Suprapubic skin (tissue), 4 donors: ENCODE measurements around the gene NFIA. TPM values are rescaled to one million over a fixed set of nuclear protein-coding genes. Genes with fewer than 3 reads are reported as not detected.

Source experiments
- DNase-seq, 2 donors: peaks; one replicate each; pipeline ENCODE4 v3.0.0-alpha.2; 2019; ENCODE audit warnings: low spot score in 2 of 2
- H3K27ac ChIP-seq: fragments of 200-600 bp; sonication (generic); one replicate; pipeline ENCODE4 v1.5.1; 2019
- H3K27me3 ChIP-seq: fragments of 200-600 bp; sonication (generic); one replicate; pipeline ENCODE4 v1.5.1; 2019
- H3K36me3 ChIP-seq: fragments of 200-600 bp; sonication (generic); one replicate; pipeline ENCODE4 v1.5.1; 2019
- H3K4me1 ChIP-seq: fragments of 200-600 bp; sonication (generic); one replicate; pipeline ENCODE4 v1.5.1; 2019
- H3K4me3 ChIP-seq: fragments of 200-600 bp; sonication (generic); one replicate; pipeline ENCODE4 v1.5.1; 2019; ENCODE audit warnings: mild to moderate bottlenecking
- H3K9me3 ChIP-seq: fragments of 200-600 bp; sonication (generic); one replicate; pipeline ENCODE4 v1.5.1; 2019
- EP300 ChIP-seq: sonication (generic); formaldehyde crosslinking; IDR thresholded peaks from one replicate; pipeline ENCODE4 v1.6.1; 2017; ENCODE audit warnings: antibody characterized with exemption
- POLR2A ChIP-seq, 2 donors: fragments of 450-650 bp; IDR thresholded peaks; one replicate each; pipeline ENCODE4 v1.6.1; 2017; ENCODE audit warnings: antibody characterized with exemption in 2 of 2, mild to moderate bottlenecking in 2 of 2, moderate library complexity in 2 of 2
- POLR2AphosphoS5 ChIP-seq, 3 donors: sonication (generic); formaldehyde crosslinking; IDR thresholded peaks; one replicate each; pipeline ENCODE4 v1.6.1; 2017; ENCODE audit warnings: antibody characterized with exemption in 3 of 3
- WGBS: methylation state at CpG from one replicate; pipeline ENCODE4 v1.1.5; 2018; 5-methylcytosine and 5-hydroxymethylcytosine counted together
- total RNA-seq, 4 donors: library from RNA; depleted of rRNA; stranded (reverse); fragments of >200 nt; gene quantifications; one replicate each; pipeline ENCODE4 v1.1.0, GENCODE V29; 2016
- TF ChIP-seq, protein P1 (sequence below), 2 donors: fragments of 200-600 bp in 1 of 2; fragments of 450-650 bp in 1 of 2; sonication (generic) in 1 of 2; IDR thresholded peaks; one replicate each; pipeline ENCODE4 v1.5.1; 2016 to 2019; ENCODE audit warnings: antibody characterized with exemption in 2 of 2, mild to moderate bottlenecking in 1 of 2, moderate library complexity in 1 of 2

NFIA gene
- total RNA-seq, 4 donors from 2014 or later, result 30.1 to 54.2 (median 48.2) TPM

DNA sequence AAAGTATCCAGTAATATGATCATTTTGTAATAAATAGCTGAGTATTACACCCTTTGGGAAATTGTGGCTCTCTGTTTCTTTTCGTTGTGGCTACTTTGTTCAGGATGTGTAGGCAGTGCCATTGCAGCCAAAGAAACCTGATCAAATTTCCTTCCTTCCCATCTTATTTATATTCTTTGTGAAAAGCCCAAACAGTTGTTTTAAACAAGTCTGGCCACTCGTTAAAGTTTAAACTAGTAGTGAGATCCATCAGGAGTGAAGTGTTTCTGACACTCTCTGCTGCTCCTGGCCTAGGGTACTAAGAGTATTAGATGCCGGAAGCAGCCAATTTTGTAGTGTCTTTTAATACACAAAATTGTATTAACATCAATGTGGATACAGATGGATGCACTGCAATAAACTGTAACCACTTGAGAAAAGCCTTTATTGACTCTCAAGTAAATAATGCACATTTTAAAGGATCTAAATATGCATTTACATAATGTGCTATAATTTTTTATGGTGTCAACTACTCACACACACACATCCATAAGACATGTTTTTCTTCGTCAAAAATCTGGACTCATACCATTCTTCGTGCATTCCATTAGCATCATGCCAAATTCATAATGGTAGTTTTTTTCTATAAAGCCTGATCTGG is 317.9 kb downstream of the NFIA start:
- 60% methylated on average over 5 of the region's 5 CpGs for WGBS
- peaks cover 10% of the 10 kb centered on the region for H3K4me1 ChIP-seq
- H3K27me3 ChIP-seq, result no peaks in the 10 kb centered on the region
- no peak overlapping the region for H3K4me3 ChIP-seq
- H3K27ac ChIP-seq, result no peak overlapping the region
- no peaks in the 10 kb centered on the region for H3K36me3 ChIP-seq
- TF ChIP-seq, protein P1, sequence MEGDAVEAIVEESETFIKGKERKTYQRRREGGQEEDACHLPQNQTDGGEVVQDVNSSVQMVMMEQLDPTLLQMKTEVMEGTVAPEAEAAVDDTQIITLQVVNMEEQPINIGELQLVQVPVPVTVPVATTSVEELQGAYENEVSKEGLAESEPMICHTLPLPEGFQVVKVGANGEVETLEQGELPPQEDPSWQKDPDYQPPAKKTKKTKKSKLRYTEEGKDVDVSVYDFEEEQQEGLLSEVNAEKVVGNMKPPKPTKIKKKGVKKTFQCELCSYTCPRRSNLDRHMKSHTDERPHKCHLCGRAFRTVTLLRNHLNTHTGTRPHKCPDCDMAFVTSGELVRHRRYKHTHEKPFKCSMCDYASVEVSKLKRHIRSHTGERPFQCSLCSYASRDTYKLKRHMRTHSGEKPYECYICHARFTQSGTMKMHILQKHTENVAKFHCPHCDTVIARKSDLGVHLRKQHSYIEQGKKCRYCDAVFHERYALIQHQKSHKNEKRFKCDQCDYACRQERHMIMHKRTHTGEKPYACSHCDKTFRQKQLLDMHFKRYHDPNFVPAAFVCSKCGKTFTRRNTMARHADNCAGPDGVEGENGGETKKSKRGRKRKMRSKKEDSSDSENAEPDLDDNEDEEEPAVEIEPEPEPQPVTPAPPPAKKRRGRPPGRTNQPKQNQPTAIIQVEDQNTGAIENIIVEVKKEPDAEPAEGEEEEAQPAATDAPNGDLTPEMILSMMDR (IDR thresholded peaks at IDR 0.05), result no peak
- no peak for TF ChIP-seq POLR2A (IDR thresholded peaks at IDR 0.05)
- no peaks in the 10 kb centered on the region for H3K9me3 ChIP-seq
- no peak for DNase-seq

DNA sequence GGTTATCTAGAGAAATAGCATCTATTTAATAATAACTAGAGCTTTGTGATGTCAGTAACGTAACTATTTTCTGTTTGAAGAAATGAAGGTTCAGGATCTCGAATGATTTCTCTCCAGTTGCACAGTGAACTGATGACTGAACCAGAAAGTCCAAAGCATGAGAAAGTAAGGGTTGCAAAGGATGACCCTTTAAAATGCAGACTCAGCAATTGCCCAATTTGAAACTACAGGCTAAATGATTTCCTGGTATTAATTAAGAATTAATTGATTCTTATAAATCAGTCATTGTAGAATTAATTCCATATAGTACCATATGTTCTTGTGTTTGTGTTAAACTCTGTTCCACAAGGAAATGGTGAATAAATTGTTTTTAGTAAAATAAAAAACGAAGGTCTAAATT is 318.6 kb downstream of the NFIA start:
- no peak for DNase-seq
- 90% methylated on average over 3 of the region's 3 CpGs for WGBS
- Histone ChIP-seq H3K4me3 (no peak overlapping the region), H3K4me1 (peaks cover 10% of the 10 kb centered on the region), H3K27me3 (no peaks in the 10 kb centered on the region), H3K36me3 (no peaks in the 10 kb centered on the region), H3K9me3 (no peaks in the 10 kb centered on the region), H3K27ac (no peak overlapping the region)
- TF ChIP-seq POLR2A (IDR thresholded peaks at IDR 0.05) (no peak), POLR2AphosphoS5 (IDR thresholded peaks at IDR 0.05) (no peak), EP300 (no peak)

DNA sequence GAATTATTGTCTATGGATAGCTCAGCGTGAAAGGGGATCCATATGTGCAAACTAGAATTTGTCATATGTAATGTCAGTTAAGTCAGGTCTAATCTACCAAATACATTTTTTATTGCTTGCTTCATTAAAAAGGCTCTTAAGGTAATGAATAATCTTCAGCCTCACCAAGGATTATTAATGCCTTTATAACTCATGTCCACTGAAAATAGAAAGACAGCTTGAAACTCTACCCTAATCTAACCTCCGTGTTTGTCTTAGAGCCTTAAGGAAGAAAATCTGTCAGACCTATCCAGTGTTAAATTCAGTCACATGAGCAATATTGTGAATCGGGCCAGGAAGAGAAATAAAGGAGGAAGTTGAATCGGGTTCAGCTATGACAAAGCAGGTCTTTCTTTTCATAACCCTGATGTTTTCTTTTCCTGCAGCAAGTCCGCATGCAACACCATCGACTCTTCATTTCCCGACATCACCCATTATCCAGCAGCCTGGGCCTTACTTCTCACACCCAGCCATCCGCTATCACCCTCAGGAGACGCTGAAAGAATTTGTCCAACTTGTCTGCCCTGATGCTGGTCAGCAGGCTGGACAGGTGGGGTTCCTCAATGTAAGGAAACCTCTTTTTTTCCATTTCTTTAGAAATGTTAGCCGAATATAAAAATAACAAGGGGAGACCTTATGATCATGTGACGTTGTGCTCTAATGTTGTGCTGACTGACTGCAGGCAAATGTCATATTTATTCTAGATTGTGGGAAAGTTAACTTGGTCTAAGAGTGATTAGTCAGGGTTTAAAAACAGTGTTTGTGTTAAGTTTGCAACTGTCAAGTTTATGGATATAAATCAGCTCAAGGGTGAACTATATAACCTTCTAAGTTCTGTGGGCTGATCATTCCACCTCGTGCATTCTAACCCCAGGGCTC is 321.6 kb downstream of the NFIA start:
- Histone ChIP-seq H3K27ac (no peak overlapping the region), H3K27me3 (no peaks in the 10 kb centered on the region), H3K4me1 (peaks cover 10% of the 10 kb centered on the region), H3K4me3 (no peak overlapping the region), H3K36me3 (peaks cover 28% of the 10 kb centered on the region), H3K9me3 (no peaks in the 10 kb centered on the region)
- WGBS, result 64% methylated on average over 12 of the region's 12 CpGs
- TF ChIP-seq POLR2AphosphoS5 (IDR thresholded peaks at IDR 0.05) (no peak), POLR2A (IDR thresholded peaks at IDR 0.05) (no peak), EP300 (no peak)
- TF ChIP-seq, protein P1 (IDR thresholded peaks at IDR 0.05), result no peak
- no peak for DNase-seq

DNA sequence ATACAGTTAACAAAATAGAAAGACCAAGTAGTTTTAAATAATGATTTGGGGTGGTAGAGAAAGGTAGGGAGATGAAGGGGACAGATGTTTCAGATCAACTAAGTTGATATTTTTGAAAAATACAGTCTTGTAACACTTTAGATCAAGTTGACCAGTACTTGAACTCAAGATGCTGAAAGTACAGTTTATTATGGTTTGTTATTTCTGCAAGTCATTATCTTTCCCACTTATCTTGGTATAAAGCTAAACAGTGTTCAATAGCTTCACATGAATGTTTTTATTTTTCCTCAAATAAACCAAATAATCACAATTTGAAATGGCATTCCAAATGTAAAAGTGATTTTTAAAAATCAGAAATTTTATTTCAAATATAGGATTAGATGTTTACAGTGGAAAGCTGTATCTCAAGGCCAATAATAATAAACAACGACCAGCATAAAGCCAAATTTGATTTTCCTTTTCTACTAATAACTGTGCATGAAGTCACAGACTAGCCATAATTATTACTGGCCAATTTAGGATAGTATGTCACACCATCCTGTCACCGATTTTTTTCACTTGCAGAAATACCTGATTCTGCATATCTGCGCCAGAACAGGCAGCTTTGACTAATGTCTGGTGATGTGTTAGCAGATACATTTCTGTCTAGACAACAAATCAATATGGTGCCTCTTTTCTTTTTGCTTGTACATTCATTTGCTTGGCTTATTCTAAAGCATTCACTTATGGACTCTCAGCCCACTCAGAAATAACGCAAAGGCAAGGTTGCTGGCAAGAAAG is 322.4 kb downstream of the NFIA start:
- TF ChIP-seq, protein P1 (IDR thresholded peaks at IDR 0.05), result no peak
- TF ChIP-seq POLR2A (IDR thresholded peaks at IDR 0.05) (no peak), POLR2AphosphoS5 (IDR thresholded peaks at IDR 0.05) (no peak), EP300 (no peak)
- Histone ChIP-seq H3K9me3 (no peaks in the 10 kb centered on the region), H3K27ac (no peak overlapping the region), H3K27me3 (no peaks in the 10 kb centered on the region), H3K4me1 (peaks cover 6% of the 10 kb centered on the region), H3K36me3 (peaks cover 37% of the 10 kb centered on the region), H3K4me3 (no peak overlapping the region)
- no peak for DNase-seq
- 44% methylated on average over 4 of the region's 4 CpGs for WGBS

DNA sequence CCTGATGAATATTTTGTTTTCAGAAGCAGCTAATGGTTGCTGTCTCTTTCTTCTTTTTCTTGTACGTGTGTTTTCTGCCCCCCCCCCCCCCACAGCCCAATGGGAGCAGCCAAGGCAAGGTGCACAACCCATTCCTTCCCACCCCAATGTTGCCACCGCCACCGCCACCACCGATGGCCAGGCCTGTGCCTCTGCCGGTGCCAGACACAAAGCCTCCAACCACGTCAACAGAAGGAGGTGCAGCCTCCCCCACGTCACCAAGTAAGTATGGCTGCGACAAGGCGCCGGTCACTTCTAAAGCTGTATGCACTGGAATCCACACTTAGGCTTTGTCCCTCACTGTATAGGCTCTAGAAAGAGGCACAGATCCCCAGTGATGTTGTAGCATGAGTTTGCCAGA is 324.1 kb downstream of the NFIA start:
- Histone ChIP-seq H3K36me3 (peaks cover 43% of the 10 kb centered on the region), H3K27me3 (no peaks in the 10 kb centered on the region), H3K27ac (no peak overlapping the region), H3K9me3 (no peaks in the 10 kb centered on the region), H3K4me1 (peaks cover 3% of the 10 kb centered on the region), H3K4me3 (no peak overlapping the region)
- no peak for DNase-seq
- WGBS, result 99% methylated on average over 10 of the region's 10 CpGs
- TF ChIP-seq POLR2AphosphoS5 (IDR thresholded peaks at IDR 0.05), result no peak
- no peak for TF ChIP-seq EP300
- no peak for TF ChIP-seq POLR2A (IDR thresholded peaks at IDR 0.05)
- TF ChIP-seq, protein P1 (IDR thresholded peaks at IDR 0.05), result no peak
